Measurements from ENCODE around the gene LMNTD2. TPM values are rescaled to one million over a fixed set of nuclear protein-coding genes. Genes with fewer than 3 reads are reported as not detected.

LMNTD2 gene
- total RNA-seq, 2 donors from 2014 or later, result 9.8 to 13.6 TPM

DNA sequence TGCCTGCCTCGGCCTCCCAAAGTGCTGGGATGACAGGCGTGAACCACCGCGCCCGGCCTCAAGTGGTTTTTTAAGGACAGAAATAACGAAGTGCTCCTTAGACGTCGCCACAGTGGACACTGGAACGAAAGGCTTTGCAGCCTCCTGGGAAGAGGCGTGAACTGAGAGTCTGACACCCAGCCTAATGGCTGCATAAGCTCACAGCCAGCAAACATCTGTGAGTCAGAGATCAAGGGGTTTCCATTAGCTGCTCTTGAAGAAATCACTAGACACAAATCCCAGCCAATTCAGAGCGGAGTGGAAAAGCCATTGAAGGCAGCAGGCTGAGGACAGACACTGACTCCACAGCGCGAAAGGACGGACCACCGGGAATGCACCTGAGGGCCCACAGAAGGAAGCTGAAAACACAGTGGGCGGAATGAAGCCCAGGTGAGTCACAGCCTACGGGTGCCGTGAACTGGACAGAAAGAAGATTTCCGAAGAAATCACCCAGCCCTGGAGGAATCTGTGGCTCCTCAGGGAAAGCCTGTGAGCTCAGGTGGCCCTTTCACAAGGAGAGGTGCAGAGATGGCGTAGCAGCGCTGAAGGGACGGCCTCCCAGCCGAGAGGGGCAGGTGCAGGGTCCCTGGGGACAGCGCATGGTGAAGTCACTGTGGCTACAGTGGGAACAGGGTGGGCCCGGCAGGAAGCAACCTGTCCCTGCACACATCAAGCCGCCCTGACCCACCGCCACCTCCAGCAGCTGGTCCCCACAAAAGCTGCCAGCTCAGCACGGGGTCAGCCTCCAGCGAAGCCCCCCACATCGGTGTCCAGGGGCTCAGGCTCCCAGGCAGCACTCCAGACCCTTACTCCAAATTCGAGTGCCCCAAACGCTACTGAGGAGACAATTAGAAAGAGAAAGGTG, 11.6 kb downstream of the LMNTD2 start:
- intact Hi-C loops (cut with DNase I), result no loop called here
- H3K9me3 ChIP-seq, result no peaks in the 10 kb centered on the region
- no peak for DNase-seq
- no peaks in the 10 kb centered on the region for H3K27me3 ChIP-seq
- H3K4me3 ChIP-seq, result no peak overlapping the region
- TF ChIP-seq, protein P1, sequence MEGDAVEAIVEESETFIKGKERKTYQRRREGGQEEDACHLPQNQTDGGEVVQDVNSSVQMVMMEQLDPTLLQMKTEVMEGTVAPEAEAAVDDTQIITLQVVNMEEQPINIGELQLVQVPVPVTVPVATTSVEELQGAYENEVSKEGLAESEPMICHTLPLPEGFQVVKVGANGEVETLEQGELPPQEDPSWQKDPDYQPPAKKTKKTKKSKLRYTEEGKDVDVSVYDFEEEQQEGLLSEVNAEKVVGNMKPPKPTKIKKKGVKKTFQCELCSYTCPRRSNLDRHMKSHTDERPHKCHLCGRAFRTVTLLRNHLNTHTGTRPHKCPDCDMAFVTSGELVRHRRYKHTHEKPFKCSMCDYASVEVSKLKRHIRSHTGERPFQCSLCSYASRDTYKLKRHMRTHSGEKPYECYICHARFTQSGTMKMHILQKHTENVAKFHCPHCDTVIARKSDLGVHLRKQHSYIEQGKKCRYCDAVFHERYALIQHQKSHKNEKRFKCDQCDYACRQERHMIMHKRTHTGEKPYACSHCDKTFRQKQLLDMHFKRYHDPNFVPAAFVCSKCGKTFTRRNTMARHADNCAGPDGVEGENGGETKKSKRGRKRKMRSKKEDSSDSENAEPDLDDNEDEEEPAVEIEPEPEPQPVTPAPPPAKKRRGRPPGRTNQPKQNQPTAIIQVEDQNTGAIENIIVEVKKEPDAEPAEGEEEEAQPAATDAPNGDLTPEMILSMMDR (IDR thresholded peaks at IDR 0.05), result no peak
- no peaks in the 10 kb centered on the region for H3K4me1 ChIP-seq
- H3K9ac ChIP-seq (ENCODE audit: low read depth in 2 of 2, low read length in 2 of 2), result no peak overlapping the region
- H3K36me3 ChIP-seq, result no peaks in the 10 kb centered on the region
- no peak overlapping the region for H3K27ac ChIP-seq

DNA sequence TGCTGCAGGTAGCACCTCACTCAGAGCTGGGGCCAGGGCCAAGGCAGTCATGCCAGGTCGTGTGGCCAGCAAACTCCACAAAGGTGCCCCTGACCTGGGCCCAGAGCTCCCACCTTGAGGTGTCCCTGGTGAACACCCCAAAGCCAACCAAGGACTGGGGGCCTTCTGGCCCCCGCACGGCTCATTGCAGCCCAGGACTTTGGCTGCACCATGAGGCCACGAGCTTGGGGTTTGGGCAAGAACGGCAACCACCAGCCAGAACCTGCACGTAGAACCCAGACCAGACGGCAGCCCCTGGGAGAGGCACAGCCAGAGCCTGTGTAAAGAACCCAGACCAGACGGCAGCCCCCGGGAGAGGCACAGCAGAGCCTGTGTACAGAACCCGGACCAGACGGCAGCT, 15.4 kb downstream of the LMNTD2 start:
- TF ChIP-seq, protein P1 (IDR thresholded peaks at IDR 0.05), result no peak
- Histone ChIP-seq H3K27ac (no peak overlapping the region), H3K9me3 (no peaks in the 10 kb centered on the region), H3K4me1 (no peaks in the 10 kb centered on the region), H3K9ac (ENCODE audit: low read depth in 2 of 2, low read length in 2 of 2) (no peak overlapping the region), H3K27me3 (no peaks in the 10 kb centered on the region), H3K4me3 (no peak overlapping the region), H3K36me3 (no peaks in the 10 kb centered on the region)
- intact Hi-C loops (cut with DNase I), result no loop called here
- DNase-seq, result no peak

DNA sequence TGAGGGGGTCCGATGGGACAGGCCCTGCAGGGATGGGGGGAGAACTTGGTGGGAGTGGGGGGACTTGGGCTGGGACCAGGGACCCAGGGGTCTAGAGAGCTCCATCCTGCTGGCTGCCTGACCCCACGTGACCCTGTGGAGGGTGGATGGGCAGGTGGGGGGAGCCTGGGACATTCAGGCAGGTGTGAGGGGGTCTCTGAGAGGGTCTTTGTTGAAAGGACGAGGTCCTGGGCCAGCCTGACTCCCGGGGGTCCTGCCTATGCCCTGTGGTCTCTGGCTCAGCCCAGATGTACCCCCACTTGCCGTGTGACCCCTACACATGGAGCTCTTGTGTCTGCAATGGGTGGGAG, 15.7 kb downstream of the LMNTD2 start:
- TF ChIP-seq, protein P1 (IDR thresholded peaks at IDR 0.05), result no peak
- intact Hi-C loops (cut with DNase I), result no loop called here
- Histone ChIP-seq H3K4me1 (no peaks in the 10 kb centered on the region), H3K9ac (ENCODE audit: low read depth in 2 of 2, low read length in 2 of 2) (no peak overlapping the region), H3K9me3 (no peaks in the 10 kb centered on the region), H3K36me3 (no peaks in the 10 kb centered on the region), H3K27ac (no peak overlapping the region), H3K4me3 (no peak overlapping the region), H3K27me3 (no peaks in the 10 kb centered on the region)
- DNase-seq, result no peak

DNA sequence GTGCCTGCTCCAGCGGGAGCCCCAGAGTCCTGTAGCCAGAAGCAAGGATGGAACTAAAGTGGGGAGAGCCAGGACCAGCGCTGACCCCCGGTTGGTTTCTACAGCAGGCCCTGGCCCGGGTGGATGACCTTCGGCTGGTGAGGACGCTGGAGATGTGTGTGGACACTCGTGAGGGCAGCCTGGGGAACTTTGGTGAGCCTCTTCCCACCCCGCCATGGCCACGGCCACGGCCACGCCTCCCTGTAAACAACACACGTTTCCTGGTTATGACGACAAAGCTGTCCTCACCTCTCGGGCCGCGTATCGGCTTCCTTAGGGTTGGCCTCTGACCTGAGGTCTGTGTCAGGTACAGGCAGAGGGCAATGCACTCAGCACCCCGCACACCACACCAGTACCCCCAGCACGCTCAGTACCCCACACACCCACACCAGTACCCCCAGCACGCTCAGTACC, 19.1 kb downstream of the LMNTD2 start:
- Histone ChIP-seq H3K9ac (ENCODE audit: low read depth in 2 of 2, low read length in 2 of 2) (no peak overlapping the region), H3K4me3 (no peak overlapping the region), H3K4me1 (peaks cover 7% of the 10 kb centered on the region), H3K27me3 (no peaks in the 10 kb centered on the region), H3K9me3 (no peaks in the 10 kb centered on the region), H3K27ac (no peak overlapping the region), H3K36me3 (no peaks in the 10 kb centered on the region)
- no peak for DNase-seq
- intact Hi-C loops (cut with DNase I), result no loop called here
- TF ChIP-seq, protein P1 (IDR thresholded peaks at IDR 0.05), result no peak

DNA sequence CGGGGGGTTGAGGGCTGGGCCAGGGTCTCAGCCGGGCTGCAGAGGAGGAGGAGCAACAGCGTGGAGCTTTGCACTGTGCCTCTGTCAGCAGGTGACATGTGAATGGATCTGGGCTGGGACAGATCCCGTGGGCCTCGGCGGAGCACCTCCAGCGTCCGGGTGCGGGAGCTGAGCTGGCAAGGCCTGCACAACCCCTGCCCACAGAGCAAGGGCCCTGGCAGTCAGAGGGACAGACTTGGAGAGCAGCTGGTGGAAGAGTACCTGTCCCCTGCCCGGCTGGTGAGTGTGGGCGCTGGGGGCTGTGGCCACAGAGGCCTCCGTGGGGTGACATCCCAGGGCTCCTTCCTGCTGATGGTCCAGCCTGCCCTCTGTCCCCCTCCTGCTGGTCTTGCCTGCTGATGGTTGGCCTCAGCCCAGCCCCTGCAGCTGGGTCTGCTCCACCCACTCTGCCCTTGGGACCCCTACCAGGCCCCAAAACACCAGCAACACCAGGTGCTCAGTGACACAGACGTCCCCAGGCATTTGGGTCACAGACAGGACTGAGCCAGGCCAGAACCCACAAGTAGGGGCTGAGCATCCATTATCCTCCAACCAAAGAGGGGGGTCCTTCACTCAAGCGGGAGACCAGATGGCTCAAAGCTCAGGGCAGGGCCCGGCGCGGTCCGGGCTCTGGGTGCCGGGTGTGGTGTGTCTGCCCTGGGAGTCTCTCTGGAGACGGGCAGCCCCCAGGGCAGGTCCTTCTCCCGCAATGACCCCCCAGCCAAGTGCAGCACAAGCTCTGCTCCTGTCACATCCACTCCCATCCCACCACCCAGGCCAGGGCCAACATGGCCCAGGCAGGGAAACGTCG, 19.7 kb downstream of the LMNTD2 start:
- H3K4me1 ChIP-seq, result peaks cover 7% of the 10 kb centered on the region
- intact Hi-C loops (cut with DNase I), result no loop called here

More for the DNA sequence above, 19.7 kb downstream of the LMNTD2 start:
- H3K4me3 ChIP-seq, result no peak overlapping the region
- H3K9ac ChIP-seq (ENCODE audit: low read depth in 2 of 2, low read length in 2 of 2), result no peak overlapping the region
- TF ChIP-seq, protein P1 (IDR thresholded peaks at IDR 0.05), result no peak
- H3K27me3 ChIP-seq, result no peaks in the 10 kb centered on the region
- no peaks in the 10 kb centered on the region for H3K9me3 ChIP-seq
- no peak overlapping the region for H3K27ac ChIP-seq
- DNase-seq, result no peak
- H3K36me3 ChIP-seq, result no peaks in the 10 kb centered on the region

All from colonic mucosa (tissue), 4 donors.